Measurements from ENCODE around the gene OR13A1.

DNA sequence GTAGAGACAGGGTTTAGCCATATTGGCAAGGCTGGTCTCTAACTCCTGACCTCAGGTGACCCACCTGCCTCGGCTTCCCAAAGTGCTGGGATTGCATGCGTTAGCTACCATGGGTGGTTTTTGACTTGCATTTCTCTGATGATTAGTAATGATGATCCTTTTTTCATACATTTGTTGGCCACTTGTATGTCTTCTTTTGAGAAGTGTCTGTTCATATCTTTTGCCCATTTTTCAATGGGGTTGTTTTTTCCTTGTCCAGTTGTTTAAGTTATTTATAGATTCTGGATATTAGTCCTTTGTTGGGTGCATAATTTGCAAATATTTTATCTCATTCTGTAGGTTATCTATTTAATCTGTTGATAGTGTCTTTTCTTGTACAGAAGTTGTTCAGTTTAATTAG, 4.3 kb upstream of the OR13A1 start:
- TF ChIP-seq YY1 (IDR thresholded peaks at IDR 0.05; ENCODE audit: insufficient read depth, insufficient read length), result no peak
- TF ChIP-seq ZNF274 (IDR thresholded peaks at IDR 0.05; ENCODE audit: low read depth, low read length), result no peak

Measured in NT2/D1 (cell line).